NT2/D1 (cell line): Measurements from ENCODE around the gene NLRP5.
"Not testable (repeated sequence)": the region's sequence is repeated elsewhere in the genome, so short reads cannot be mapped to it uniquely, and the experiment has no call there.

ENCODE experiments used
- DNase-seq: peaks from one replicate; pipeline ENCODE4 v3.0.0-alpha.2; 2011; ENCODE audit warnings: low read depth, low spot score
- H3K27me3 ChIP-seq: 2 replicates; pipeline ENCODE4 v1.6.0; 2011; ENCODE audit warnings: mild to moderate bottlenecking; ENCODE audit not compliant: insufficient read length, insufficient read depth
- H3K36me3 ChIP-seq: 2 replicates; pipeline ENCODE4 v1.6.1; 2011; ENCODE audit warnings: mild to moderate bottlenecking, low read length, mixed read lengths; ENCODE audit not compliant: insufficient read depth, insufficient read length
- H3K4me1 ChIP-seq: 2 replicates; pipeline ENCODE4 v1.5.1; 2011; ENCODE audit not compliant: insufficient read depth, insufficient read length
- H3K4me3 ChIP-seq: 2 replicates; pipeline ENCODE4 v1.5.1; 2011; ENCODE audit warnings: low read depth; ENCODE audit not compliant: insufficient read length
- H3K9ac ChIP-seq: 2 replicates; pipeline ENCODE4 v1.6.0; 2011; ENCODE audit warnings: low read depth; ENCODE audit not compliant: insufficient read length
- H3K9me3 ChIP-seq: 2 replicates; pipeline ENCODE4 v1.5.1; 2011; ENCODE audit warnings: mild to moderate bottlenecking, low read length; ENCODE audit not compliant: insufficient read depth
- SUZ12 ChIP-seq: IDR thresholded peaks from 2 replicates; pipeline ENCODE4 v1.6.1; 2011; ENCODE audit not compliant: insufficient read length, insufficient read depth; ENCODE audit errors: extremely low read depth
- YY1 ChIP-seq: IDR thresholded peaks from 2 replicates; pipeline ENCODE4 v1.6.1; 2011; ENCODE audit not compliant: insufficient read length, insufficient read depth
- ZNF274 ChIP-seq: IDR thresholded peaks from 2 replicates; pipeline ENCODE4 v1.6.1; 2011; ENCODE audit warnings: mild to moderate bottlenecking, low read depth, low read length

The NLRP5 gene

DNA sequence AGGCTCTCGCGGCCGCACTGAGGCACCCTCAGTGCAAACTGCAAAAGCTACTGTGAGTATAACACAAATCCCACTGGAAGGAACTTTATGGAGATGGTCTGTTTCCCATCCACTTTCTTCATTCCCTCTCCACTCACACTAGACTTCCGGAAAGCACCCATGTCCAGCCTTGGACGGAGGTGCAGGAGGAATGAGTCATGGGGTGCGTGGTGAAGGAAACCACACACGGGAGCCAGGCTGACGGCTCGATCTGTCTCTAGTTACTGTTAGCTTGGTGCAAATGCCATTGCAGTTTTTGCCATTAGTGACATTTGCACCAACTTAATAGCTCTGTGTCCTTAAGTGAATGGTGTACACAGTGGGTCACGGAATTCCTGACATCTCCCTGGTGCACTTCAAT, 24.4 kb upstream of the NLRP5 start:
- no peaks in the 10 kb centered on the region for H3K4me1 ChIP-seq
- TF ChIP-seq YY1 (no peak), SUZ12 (no peak), ZNF274 (no peak)
- no peak overlapping the region for H3K9ac ChIP-seq
- no peak overlapping the region for H3K4me3 ChIP-seq
- no peaks in the 10 kb centered on the region for H3K36me3 ChIP-seq
- H3K9me3 ChIP-seq, result no peaks in the 10 kb centered on the region
- no peak for DNase-seq
- H3K27me3 ChIP-seq, result no peaks in the 10 kb centered on the region

DNA sequence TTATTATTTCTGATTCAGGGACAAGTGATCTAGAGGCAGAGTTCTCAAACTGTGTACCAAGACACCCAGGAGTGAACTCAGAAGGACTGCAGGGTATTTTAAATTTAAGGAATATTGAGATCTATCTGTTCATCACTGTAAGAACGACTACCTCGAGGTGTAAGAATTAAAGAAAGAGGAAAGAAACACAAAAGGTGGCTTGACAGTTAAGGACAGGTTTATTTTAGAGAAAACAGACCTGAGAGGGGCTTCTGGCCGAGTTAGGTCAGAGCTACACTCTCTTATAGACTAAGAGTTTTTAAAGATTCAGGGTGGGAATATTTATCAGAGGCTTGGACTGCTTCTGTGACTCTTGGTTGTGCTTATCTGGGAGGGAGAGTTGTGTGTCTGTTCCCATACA, 12.6 kb upstream of the NLRP5 start:
- H3K4me3 ChIP-seq, result no peak overlapping the region
- no peaks in the 10 kb centered on the region for H3K36me3 ChIP-seq
- H3K27me3 ChIP-seq, result no peaks in the 10 kb centered on the region
- peaks cover 20% of the 10 kb centered on the region for H3K9me3 ChIP-seq
- no peak for TF ChIP-seq SUZ12
- no peak for TF ChIP-seq YY1
- no peak for TF ChIP-seq ZNF274
- H3K4me1 ChIP-seq, result no peaks in the 10 kb centered on the region
- no peak overlapping the region for H3K9ac ChIP-seq
- no peak for DNase-seq

DNA sequence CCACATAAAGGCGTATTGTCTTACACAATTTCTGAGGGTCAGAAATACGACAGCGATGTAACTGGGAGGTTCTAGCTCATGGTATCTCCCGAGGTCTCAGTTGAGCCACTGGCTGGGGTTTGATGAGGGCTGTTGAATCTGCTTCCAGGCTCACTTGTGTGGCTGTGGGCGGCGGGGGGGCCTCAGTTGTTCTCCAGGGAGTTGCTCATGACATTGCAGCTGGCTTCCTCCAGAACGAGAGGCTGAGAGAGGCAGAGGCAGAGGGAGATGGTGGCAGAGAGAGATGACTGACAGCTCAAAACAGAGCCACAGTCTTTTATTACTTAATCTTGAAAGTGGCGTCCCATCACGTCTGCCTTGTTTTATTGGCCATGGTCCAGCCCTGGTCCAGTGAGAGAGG, 6.2 kb upstream of the NLRP5 start:
- Histone ChIP-seq H3K36me3 (no peaks in the 10 kb centered on the region), H3K9ac (no peak overlapping the region)
- TF ChIP-seq ZNF274 (no peak), YY1 (no peak), SUZ12 (no peak)

DNA sequence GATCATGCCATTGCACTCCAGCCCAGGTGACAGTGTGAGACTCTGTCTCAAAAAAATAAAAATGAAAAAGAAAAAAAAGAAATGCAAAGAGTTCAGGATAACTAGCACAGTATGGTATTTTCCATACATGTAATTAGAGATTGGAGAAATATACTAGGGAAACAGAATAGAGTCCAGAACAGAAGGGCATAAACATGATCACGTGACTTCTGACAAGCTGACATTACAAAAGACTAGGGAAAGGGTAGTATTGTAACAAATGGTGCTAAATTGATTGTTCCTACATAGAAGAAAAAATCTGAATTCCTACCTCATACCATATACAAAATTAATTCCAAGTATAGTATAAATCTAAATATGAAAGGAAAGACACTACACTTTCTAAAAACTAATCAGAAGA, 1.3 kb upstream of the NLRP5 start:
- Histone ChIP-seq H3K36me3 (no peaks in the 10 kb centered on the region), H3K4me3 (no peak overlapping the region), H3K4me1 (no peaks in the 10 kb centered on the region), H3K9me3 (no peaks in the 10 kb centered on the region), H3K9ac (no peak overlapping the region), H3K27me3 (no peaks in the 10 kb centered on the region)
- DNase-seq, result no peak
- no peak for TF ChIP-seq SUZ12

More for the DNA sequence above, 6.2 kb upstream of the NLRP5 start:
- Histone ChIP-seq H3K27me3 (no peaks in the 10 kb centered on the region), H3K4me1 (no peaks in the 10 kb centered on the region), H3K4me3 (no peak overlapping the region), H3K9me3 (no peaks in the 10 kb centered on the region)
- DNase-seq, result no peak

DNA sequence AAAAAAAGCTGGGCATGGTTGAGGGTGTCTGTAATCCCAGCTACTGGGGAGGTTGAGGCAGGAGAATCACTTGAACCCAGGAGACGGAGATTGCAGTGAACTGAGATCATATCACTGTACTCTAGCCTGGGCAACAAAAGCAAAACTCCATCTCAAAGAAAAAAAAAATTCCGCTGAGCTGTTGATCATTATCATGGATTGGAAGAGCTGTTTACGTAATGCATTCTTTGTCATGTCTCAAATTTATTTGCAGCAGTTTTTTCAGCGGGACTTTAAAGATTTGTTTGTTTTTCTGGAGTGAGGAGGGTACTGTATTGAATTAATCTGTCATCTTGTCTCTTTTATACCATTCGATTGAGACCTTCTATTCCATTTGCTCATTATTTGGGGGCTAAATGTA, 4.3 kb downstream of the NLRP5 start:
- TF ChIP-seq SUZ12, result no peak
- TF ChIP-seq ZNF274, result no peak
- no peak for TF ChIP-seq YY1
- H3K36me3 ChIP-seq, result no peaks in the 10 kb centered on the region
- H3K9me3 ChIP-seq, result no peaks in the 10 kb centered on the region
- H3K4me3 ChIP-seq, result no peak overlapping the region
- no peaks in the 10 kb centered on the region for H3K4me1 ChIP-seq
- H3K9ac ChIP-seq, result no peak overlapping the region
- no peaks in the 10 kb centered on the region for H3K27me3 ChIP-seq
- no peak for DNase-seq

DNA sequence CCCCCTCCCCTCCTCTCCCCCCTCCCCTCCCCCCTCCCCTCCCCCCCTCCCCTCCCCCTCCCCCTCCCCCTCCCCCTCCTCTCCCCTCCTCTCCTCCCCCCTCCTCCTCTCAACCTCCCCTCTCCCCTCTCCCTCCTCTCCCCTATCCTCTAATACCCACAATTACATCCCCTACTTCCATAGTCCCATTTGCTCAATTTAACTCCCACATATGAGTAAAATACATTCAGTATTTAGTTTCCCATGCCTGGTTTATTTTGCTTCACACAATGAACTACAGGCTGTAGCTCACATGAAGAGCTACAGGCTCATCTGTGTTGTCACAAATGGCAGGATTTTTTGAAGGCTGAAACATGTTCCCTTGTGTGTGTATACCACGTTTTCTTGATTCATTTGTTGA, 6.9 kb downstream of the NLRP5 start:
- no peak overlapping the region for H3K9ac ChIP-seq
- TF ChIP-seq SUZ12, result no peak
- H3K36me3 ChIP-seq, result no peaks in the 10 kb centered on the region
- H3K9me3 ChIP-seq, result no peaks in the 10 kb centered on the region
- H3K27me3 ChIP-seq, result no peaks in the 10 kb centered on the region
- DNase-seq, result no peak
- H3K4me3 ChIP-seq, result no peak overlapping the region
- no peaks in the 10 kb centered on the region for H3K4me1 ChIP-seq

DNA sequence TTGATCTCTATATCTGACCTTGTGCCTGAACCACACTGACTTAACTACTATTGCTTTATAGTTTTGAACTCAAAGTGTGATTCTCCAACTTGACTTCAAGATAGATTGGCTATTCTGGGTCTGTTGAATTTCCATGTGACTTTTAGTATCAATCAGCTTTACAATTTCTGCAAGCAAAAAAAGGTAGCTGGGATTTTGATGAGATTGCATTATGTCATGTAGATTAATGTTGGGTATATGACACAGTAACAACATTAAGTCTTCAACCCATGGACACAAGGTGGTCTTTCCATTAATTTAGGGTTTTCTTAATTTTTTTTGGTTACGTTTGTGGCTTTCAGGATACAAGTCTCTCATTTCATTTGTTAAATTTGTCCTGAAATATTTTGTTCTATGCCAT, 28.2 kb downstream of the NLRP5 start:
- Histone ChIP-seq H3K4me1 (no peaks in the 10 kb centered on the region), H3K27me3 (peaks cover 22% of the 10 kb centered on the region), H3K4me3 (no peak overlapping the region), H3K9me3 (no peaks in the 10 kb centered on the region), H3K9ac (no peak overlapping the region), H3K36me3 (no peaks in the 10 kb centered on the region)
- TF ChIP-seq SUZ12 (no peak), ZNF274 (no peak), YY1 (no peak)
- no peak for DNase-seq

DNA sequence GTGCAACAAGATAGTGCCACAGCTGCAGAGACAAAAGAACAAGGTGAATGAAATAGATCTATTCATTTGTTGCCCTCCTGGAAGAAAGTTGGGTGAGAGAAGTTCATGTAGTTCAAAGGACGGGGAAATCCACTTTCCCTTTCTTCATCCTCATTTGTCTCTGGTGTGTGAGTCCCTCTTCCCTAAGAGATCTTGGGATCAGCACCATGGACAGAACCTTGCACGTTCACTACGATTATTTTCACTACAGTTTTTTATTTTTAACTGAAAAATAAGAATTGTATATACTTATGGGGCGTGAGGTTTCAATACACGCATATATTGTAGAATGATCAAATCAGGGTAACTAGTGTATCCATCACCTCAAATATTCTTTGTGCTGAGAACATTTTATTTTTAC, 29.2 kb downstream of the NLRP5 start:
- no peaks in the 10 kb centered on the region for H3K9me3 ChIP-seq
- TF ChIP-seq YY1 (no peak), ZNF274 (no peak), SUZ12 (no peak)
- peak; percentile 3 for DNase-seq

DNA sequence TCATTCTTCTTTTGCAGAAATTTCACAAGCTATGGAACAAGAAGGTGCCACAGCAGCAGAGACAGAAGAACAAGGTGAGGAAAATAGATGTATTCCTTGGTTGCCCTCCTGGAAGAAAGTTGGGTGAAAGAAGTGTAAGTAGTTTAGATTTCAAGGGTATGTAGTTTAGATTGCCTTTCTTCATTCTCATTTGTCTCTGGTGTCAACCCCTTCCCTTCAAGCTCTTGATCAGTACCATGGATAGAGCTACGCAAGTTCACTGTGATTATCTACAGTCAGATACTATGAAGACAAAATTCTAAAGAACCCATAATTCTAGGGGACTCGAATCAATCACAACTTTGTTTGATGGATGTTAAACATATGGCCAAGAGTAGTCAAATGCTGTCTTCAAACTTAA, 32.8 kb downstream of the NLRP5 start:
- H3K9ac ChIP-seq, DNase-seq, H3K9me3 ChIP-seq, H3K36me3 ChIP-seq, H3K4me3 ChIP-seq, H3K4me1 ChIP-seq: not testable (repeated sequence)
- H3K27me3 ChIP-seq, result peaks cover 34% of the 10 kb centered on the region

More for the DNA sequence above, 29.2 kb downstream of the NLRP5 start:
- H3K4me1 ChIP-seq, result no peaks in the 10 kb centered on the region
- H3K4me3 ChIP-seq, result no peak overlapping the region
- H3K36me3 ChIP-seq, result no peaks in the 10 kb centered on the region
- peaks cover 22% of the 10 kb centered on the region for H3K27me3 ChIP-seq
- H3K9ac ChIP-seq, result no peak overlapping the region

DNA sequence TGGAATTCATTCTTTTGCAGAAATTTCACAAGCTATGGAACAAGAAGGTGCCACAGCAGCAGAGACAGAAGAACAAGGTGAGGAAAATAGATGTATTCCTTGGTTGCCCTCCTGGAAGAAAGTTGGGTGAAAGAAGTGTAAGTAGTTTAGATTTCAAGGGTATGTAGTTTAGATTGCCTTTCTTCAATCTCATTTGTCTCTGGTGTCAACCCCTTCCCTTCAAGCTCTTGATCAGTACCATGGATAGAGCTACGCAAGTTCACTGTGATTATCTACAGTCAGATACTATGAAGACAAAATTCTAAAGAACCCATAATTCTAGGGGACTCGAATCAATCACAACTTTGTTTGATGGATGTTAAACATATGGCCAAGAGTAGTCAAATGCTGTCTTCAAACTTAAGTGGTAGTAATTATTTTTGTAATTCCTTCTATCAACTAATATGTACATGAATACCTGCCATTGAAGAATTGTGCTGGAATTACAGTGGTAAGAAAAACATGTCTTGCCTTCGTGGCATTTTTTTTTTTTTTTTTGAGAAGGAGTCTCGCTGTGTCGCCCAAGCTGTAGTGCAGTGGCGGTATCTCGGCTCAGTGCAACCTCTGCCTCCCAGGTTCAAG, 33.9 kb downstream of the NLRP5 start:
- H3K9me3 ChIP-seq, H3K36me3 ChIP-seq, DNase-seq, H3K4me3 ChIP-seq, H3K4me1 ChIP-seq, H3K9ac ChIP-seq: not testable (repeated sequence)
- peaks cover 28% of the 10 kb centered on the region for H3K27me3 ChIP-seq
